NCI-H748 (cell line): ENCODE measurements around the gene RGS14.
"Not testable (repeated sequence)": the region's sequence is repeated elsewhere in the genome, so short reads cannot be mapped to it uniquely, and the experiment has no call there.

Source experiments
- DNase-seq: peaks from one replicate; lab custom pipeline; 2025; ENCODE audit not compliant: unreplicated experiment; lab: John Stamatoyannopoulos, UW

Gene RGS14

DNA sequence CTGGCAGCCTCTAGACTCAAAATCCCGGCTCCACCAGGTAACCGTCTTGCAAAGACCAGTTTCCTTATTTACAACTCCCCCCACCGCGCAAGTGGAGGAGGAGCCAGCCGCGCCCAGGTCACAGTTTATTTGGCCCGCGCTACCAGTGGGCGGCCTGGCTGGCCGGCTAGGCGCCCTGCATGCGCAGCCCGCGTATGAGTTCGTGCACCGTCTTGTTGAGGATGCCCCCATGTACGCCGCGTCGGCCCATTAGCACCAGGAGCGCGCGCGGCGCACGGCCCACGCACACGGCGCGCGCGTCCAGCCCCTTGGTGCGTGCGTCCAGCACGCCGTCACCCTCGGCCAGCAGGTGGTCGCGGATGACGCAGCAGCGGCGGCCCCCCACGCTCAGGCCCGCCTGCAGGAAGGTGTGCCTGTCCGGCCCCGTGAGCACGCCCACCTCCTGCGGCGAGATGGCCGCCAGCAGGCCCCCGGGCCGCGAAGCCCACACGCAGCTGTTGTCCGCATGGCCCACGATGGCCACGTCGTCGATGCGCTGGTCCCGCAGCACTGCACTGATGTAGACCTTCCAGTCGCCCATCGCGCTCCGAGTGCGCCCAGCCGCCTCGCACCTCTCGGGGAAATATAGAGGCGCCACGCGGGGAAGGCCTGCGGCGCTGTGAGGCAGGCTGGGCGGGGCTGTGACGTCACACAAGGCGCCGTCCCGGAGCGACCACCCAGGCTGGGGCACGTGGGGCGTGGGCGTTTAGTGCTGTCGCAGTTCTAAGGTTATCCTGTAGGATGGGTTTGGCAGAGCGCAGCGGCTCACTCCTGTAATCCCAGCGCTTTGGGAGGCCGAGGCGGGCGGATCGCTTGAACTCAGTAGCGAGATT is 42.5 kb downstream of the RGS14 start, which contains the start of gene PFN3:
PFN3 (minus strand) TSS at position 665 of the 872 bp plus-strand sequence; CDS start at position 580, 85 bp downstream.
- DNase-seq, result no peak

DNA sequence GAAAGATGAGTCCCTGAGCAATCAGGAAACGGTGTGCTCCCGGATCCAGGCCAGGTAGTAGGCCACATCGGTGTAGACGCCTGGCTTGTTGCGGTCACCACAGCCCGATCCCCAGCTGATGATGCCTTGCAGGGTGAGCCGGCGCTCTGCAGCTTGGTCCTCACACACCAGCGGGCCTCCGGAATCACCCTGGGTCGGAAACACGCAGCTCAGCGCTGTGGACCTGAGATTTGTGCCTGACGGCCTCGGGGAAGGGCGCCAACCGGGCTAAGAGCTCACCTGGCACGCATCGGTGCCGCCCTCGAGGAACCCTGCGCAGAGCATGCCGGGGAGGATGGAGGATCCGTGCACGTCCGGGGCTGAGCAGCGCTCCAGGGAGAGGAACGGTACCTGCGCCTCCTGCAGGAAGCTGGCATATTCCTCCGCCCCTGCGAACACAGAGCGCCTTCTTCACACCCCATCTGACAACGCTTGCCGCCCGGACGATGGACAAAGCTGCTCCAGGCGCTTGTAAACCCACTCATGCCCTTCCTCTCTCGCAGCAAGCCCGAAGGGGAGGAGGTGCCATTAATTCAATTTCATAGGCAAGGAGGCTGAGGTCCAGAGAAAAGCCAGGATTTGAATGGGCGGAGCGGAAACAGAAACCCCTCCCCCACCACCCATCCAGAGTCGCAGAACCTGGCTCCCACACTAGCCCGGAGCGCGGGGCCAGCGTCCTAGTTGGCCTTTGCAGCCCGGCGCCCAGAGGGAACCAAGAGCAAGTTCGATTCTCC is 44.7 kb downstream of the RGS14 start:
- DNase-seq, result peak; percentile 93

DNA sequence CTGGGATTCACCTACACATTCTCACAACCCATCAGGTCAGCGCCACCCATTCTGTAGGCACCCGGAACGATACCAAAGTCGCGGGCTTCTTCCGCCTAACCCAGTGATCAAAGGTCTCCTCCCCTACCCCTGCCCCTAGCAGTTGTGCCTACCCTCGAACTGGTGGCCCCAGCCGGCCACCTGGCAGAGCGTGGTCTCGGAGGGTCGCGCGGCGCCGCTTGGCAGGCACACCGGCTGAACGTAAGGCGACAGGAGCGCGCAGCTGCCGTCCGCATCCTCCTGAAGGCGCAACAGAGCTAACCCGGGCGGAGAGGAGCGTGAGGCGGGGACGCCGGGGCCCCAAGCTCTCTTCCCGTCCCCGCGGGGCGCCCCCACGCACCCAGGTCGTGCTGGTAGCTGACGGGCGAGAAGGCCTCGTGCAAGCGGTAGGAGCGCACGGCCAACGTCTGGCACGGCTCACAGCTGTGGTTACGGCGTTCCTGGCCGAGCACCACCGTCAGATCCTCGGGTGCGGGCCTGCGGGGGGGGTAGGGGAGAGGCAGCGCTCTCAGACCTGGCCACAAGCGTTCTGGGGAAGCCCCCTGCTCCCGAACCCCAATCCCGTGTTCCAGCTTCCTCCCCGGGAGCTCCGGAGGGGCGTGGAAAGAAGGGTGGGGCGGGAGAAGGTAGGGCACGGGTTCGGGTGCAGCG is 45.5 kb downstream of the RGS14 start:
- DNase-seq, result peak; percentile 75

DNA sequence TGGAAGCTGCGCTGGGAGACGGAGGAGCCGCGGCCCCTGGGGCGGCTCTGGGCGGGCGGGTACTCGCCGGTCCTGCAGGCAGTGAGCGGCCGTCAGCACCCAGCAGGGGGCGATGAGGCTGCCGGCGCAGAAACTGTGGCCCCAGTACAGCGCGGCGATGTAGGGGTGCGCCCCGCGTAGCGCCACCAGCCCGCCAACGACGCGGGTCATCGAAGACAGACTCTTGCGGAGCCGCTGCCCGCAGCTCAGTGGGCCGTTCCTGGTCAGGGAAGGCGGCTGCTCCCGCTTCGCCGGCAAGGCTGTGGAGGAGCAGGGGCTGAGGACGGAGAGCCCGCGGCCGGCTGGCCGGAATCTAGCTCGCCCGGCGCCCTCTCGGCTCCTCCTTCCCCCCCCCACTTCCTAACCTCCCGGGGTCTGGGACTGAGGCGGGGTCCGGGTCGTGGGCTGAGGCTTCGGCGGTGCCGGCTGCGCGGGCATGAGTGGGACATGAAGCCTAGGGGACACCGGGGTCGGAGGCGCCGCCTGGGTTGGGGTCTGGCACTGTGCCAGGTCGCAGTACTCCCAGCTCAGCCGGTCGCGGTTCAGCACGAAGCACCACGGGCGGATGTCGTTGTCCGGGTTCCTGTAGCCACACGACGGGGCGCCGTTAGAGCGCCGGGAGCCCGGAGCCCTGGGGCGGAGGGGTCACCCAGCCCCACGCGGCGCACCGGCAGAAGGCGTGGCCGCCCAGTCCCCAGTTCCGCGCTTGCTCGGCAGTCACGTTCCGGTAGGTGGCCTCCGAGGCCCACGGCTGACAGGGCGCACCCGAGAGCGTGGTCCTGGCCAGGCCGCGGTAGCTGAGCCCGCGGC is 46.3 kb downstream of the RGS14 start:
- peak; percentile 85 for DNase-seq

DNA sequence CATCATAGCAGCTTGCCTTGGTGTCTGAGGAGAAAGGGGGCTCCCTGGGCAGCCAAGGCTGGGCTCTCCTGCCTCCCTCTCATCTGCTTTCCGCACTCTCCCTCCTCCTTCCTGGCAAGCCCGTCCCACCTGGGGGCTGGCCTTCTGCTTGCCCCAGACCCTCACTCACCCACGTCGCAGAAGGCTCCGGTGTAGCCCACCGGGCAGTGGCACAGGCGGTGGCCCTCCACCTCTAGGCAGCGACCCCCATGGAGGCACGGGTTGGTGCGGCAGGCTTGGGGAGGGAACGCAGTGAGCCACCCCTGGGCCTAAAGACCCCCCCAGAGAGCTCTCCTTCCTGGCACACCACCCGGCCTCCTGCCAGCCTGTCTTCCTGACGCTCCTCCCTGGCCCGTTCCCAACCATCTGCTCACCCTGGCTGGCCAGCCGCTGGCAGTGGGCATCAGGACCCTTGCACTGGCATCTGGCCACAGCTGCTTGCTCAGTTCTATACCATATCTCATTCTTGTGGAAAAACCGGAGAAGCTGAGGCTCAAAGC is 47.0 kb downstream of the RGS14 start:
- no peak for DNase-seq

DNA sequence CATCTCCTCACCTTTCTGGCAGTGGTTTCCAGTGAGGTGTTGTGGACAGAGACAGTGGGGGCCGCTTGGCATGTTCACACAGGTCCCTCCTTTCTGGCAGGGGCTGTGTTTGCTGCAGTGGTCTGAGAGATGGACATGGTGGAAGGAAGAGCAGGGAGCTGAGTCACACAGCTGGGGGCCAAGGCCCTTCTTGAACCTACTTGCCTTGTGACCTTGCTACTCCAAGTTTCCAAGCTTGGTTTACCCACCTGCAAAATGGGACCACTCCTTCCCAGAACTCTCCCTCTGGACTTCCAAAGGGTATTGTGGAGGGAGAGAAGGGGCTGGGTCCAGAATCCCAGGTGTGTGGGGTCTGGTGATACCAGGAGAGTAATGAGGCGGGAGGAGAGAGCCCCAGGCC is 47.6 kb downstream of the RGS14 start:
- no peak for DNase-seq

DNA sequence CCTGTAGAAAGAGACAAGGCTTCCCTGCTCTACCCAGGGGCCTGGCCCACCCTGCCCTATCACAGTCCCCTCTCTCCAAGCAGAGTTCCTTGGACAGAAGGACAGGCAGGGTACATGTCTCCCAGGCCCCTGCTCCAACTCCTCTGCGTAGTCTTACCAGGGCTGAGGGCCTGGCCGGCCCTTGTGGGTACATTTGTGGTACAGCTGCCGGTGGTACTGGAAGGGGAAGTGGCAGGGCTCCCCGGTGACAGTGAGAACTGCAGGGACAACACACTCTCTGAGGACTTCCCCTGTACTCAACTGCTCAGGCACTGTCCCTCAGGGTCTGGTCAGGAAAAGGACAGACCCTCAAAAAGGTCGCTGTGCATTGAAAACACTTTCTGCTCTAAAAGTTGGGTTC is 48.1 kb downstream of the RGS14 start:
- no peak for DNase-seq

DNA sequence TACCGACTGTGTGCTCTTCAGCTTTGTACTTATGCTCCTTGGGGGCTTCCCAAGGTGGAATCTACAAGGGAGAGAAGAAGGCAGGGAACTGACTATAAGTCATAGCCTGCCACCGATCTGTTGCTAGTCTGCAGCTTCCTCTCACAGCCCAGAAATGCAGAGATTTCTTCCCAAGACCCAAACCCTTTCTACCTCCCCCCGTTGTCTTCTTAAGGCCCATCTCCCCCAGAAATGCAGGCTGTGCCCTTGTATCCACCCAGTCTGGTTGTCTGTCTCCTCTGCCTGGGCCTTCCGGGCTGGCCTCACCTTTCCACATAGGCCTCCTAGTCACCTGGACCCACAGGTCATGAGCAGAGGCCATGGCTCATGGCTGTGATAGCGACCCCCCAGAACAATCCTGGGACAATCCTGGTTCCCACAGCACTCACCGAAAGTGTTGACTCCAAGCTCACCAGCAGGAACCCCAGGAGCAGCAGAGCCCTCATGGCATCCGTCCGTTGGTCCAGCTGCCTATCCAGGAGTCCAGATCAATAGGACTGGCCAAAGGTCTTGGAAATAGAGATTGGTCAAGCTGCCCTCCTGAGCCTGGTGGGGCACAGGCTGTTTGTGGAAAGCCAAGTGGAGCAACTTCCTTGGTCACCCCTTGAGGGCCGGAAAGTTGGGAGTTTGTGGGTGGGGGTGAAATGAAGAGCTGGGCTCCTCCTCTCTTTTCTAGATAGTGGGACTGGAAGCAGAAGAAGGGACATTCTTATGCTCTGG is 51.5 kb downstream of the RGS14 start, which contains the start of gene F12:
F12 (minus strand) TSS at position 522 of the 759 bp plus-strand sequence; CDS start at position 485, 37 bp downstream.
- DNase-seq, result no peak

DNA sequence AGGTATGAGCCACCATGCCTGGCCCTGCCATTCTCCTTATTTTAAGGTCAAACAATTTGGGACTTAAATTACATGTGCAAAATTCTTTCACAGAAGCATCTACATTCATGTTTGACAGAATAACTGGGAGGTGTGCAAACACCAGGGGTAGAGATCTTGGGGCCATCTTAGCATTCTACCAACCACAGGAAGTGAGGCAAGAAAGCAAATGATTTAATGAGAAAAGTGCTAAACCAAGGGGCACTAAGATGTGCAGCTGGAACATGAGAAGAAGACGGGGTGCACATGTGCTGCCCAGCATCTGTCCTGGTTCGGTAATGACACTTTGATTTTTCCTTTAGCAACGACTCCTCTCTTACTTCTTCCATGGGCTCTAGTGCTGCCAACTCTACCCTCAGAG is 52.9 kb downstream of the RGS14 start:
- DNase-seq, result no peak

DNA sequence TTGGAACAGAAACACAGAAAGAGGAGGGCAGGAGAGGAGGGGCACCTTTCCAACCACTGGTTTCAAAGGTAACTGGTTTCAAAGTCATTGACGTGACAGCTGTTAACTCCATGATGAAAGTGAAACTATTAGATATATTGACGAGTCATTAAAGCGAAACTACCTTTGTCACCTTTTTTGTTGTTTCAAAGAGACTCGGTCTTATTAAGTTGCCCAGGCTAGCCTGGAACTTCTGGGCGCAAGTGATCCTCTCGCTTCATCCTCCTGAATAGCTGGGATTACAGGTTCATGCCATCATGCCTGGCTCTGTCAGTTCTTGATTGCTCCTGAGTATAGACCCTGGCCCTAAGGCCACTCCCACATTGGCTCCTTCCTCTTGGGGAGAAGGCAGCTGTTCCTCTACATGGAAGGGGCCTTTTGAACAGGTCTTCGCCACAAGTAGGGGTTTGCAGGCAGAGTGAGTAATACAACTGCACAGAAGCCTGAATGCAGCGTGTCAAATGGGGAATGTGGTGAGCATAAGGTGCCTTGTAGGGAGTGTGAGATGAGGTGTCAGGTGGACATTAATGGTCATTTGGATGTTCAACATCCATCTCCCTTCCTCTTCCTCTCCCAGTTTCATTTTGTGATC is 55.0 kb downstream of the RGS14 start:
- no peak for DNase-seq

DNA sequence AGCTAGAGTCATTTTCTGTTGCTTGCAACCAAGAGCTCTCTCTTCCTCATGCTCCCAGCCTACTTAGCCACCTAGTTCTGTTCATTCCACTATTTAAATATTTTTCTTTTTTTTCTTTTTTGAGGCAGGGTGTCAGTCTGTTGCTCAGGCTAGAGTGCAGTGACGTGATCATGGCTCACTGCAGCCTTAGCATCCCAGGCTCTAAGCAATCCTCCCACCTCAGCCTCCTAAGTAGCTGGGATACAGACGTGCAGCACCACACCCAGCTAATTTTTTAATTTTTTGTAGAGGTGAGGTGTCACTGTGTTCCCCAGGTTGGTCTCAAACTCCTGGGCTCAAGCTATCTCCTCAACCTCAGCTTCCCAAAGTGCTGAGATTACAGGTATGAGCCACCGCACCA is 56.8 kb downstream of the RGS14 start:
- no peak for DNase-seq

DNA sequence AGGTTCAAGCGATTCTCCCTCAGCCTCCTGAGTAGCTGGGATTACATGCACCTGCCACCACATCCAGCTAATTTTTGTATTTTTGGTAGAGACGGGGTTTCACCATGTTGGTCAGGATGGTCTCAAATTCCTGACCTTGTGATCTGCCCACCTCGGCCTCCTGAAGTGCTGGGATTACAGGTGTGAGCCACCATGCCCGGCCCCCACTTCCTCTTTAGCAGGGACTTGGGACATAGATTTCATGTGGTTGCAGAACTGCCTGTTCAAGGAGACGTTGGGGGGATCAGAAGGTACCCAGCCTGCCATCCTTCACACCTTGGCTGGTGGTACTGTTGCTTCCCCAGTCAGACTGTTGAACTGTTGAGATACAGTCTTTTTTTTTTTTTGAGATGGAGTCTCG is 59.4 kb downstream of the RGS14 start:
- DNase-seq, result not testable (repeated sequence)

DNA sequence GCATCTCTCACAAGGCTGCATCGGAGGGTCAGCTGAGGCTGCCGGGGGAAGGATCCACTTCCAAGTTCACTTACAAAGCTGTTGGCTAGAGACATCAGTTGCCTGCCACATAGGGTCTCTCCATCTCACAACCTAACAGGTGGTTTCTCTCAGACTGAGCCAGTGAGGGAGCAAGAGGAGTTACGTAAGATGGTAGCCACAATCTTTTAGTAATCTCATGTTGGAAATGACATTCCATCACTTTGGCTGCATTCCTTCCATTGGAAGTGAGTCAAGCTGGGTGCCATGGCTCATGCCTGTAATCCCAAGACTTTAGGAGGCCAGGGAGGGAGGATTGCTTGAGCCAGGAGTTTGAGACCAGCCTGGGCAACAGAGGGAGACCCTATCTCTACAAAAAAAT is 61.3 kb downstream of the RGS14 start:
- DNase-seq, result no peak

DNA sequence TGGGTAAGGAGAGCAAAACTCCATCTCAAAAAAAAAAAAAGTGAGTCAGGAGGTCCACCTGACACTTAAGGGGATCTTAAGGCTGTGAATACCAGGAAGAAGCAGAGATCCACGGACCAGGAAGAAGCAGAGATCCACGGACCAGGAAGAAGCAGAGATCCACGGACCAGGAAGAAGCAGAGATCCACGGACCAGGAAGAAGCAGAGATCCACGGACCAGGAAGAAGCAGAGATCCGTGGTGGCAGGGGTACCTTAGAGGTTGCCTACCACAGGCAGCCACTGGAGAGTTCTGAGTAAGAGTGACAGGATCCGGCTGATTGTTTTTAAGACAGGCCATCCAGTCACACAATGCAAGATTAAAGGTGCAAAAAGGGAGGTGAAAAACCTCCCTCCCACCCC is 62.7 kb downstream of the RGS14 start:
- not testable (repeated sequence) for DNase-seq

DNA sequence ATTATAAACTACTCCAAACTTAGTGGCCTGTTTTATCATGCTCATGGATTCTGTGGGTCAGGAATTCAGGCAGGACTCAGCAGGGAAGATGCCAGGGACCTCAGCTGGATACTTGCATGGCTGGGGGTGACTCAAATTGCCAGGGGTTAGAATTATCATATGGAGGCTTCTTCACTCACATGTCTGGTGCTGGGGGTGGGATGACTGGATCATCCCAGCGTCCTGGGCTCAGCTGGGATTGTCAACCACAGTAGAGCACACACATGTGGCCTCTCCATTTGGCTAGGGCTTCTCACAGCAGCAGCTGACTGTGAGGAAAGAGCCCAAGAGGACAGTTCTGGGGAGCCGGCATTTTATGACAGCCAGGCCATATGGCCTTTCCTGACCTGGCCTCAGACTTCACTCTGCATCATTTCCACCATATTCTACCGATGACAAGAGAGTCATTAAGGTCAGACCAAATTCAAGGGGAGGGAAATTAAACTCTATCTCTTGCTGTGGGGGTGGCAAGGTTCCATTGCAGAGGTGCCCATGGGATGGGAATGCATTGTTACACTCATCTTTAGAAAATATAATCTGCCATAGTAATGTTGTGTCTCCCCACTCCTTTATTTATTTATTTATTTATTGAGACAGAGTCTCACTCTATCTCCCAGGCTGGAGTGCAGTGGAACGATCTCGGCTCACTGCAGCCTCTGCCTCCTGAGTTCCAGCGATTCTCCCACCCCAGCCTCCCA is 63.5 kb downstream of the RGS14 start:
- no peak for DNase-seq
